SK-N-SH (cell line): ENCODE data around the gene TWF2. TPM values are rescaled to one million over a fixed set of nuclear protein-coding genes. Genes with fewer than 3 reads are reported as not detected.

Experiments
- CTCF ChIA-PET: fragments of 300-600, 350-600 bp; formaldehyde crosslinking; extraction: SDS; loops from one replicate; lab custom pipeline; 2021; lab: Yijun Ruan, JAX
- POLR2A ChIA-PET: fragments of 350-600 bp; sonication (Branson Sonifier 250); formaldehyde crosslinking; extraction: SDS; loops from one replicate; lab custom pipeline; 2020; ENCODE audit warnings: antibody characterized with exemption, inconsistent platforms; lab: Yijun Ruan, JAX
- DNase-seq: peaks from one replicate; pipeline ENCODE4 v3.0.0; 2012
- H2AFZ ChIP-seq: fragments of 200-600 bp; sonication (generic); 2 replicates; pipeline ENCODE4 v1.8.1; 2016; ENCODE audit warnings: antibody characterized with exemption, mild to moderate bottlenecking, low read depth
- H3F3A ChIP-seq: fragments of 200-600 bp; sonication (generic); replicated peaks from 2 replicates; pipeline ENCODE3; 2016; ENCODE audit warnings: antibody characterized with exemption, mild to moderate bottlenecking; ENCODE audit not compliant: insufficient read depth
- H3K27ac ChIP-seq, 2 experiments: fragments of 200-500 bp in 1 of 2; fragments of 200-600 bp in 1 of 2; sonication (Bioruptor generic) in 1 of 2; sonication (generic), shearing (Covaris generic) in 1 of 2; 2 replicates each; pipeline versions ENCODE4 v1.5.1 to v1.6.1; 2014 to 2016; ENCODE audit warnings: low read depth in 2 of 2, inconsistent platforms in 1 of 2, low read length in 1 of 2, mild to moderate bottlenecking in 1 of 2, mixed read lengths in 1 of 2
- H3K27me3 ChIP-seq: fragments of 200-600 bp; sonication (generic), shearing (Covaris generic); 2 replicates; pipeline ENCODE4 v1.6.1; 2016; ENCODE audit warnings: mixed run types; ENCODE audit not compliant: insufficient read depth
- H3K36me3 ChIP-seq, 2 experiments: fragments of 200-500 bp in 1 of 2; fragments of 200-600 bp in 1 of 2; sonication (Bioruptor generic) in 1 of 2; sonication (generic) in 1 of 2; replicated peaks in 1 of 2; 2 replicates each; pipeline versions ENCODE3 to v1.5.1; 2014 to 2016; ENCODE audit warnings: low read length in 1 of 2, mild to moderate bottlenecking in 1 of 2; ENCODE audit not compliant: insufficient read depth in 2 of 2, control insufficient read depth in 1 of 2
- H3K4me1 ChIP-seq, 2 experiments: fragments of 200-500 bp in 1 of 2; fragments of 200-600 bp in 1 of 2; sonication (Bioruptor generic) in 1 of 2; sonication (generic), shearing (Covaris generic) in 1 of 2; 2 replicates each; pipeline versions ENCODE4 v1.5.1 to v1.6.1; 2014 to 2016; ENCODE audit warnings: low read depth in 1 of 2, low read length in 1 of 2, mixed run types in 1 of 2; ENCODE audit not compliant: insufficient read depth in 2 of 2, control insufficient read depth in 1 of 2
- H3K4me2 ChIP-seq: fragments of 200-600 bp; sonication (generic), shearing (Covaris generic); 2 replicates; pipeline ENCODE4 v1.6.1; 2017; ENCODE audit warnings: mixed run types
- H3K4me3 ChIP-seq, 2 experiments: fragments of 200-500 bp in 1 of 2; fragments of 200-600 bp in 1 of 2; sonication (Bioruptor generic) in 1 of 2; sonication (generic), shearing (Covaris generic) in 1 of 2; 2 replicates each; pipeline versions ENCODE4 v1.5.1 to v1.8.1; 2014 to 2016; ENCODE audit warnings: low read depth in 2 of 2, inconsistent platforms in 1 of 2, low read length in 1 of 2, mild to moderate bottlenecking in 1 of 2, mixed read lengths in 1 of 2, moderate library complexity in 1 of 2
- H3K79me2 ChIP-seq: fragments of 200-600 bp; sonication (generic); 2 replicates; pipeline ENCODE4 v1.8.1; 2017; ENCODE audit warnings: mild to moderate bottlenecking; ENCODE audit not compliant: insufficient read depth
- H3K9ac ChIP-seq: fragments of 200-600 bp; sonication (generic); 2 replicates; pipeline ENCODE4 v1.6.1; 2017; ENCODE audit warnings: mixed run types
- H3K9me2 ChIP-seq: fragments of 200-600 bp; sonication (generic); 2 replicates; pipeline ENCODE4 v1.6.1; 2017; ENCODE audit warnings: mixed run types
- H3K9me3 ChIP-seq: fragments of 200-600 bp; sonication (generic); 2 replicates; pipeline ENCODE4 v1.6.1; 2017; ENCODE audit warnings: mixed run types, mild to moderate bottlenecking, moderate library complexity
- H4K20me1 ChIP-seq: fragments of 200-600 bp; sonication (generic); 2 replicates; pipeline ENCODE4 v1.6.1; 2017; ENCODE audit warnings: mild to moderate bottlenecking, mixed run types; ENCODE audit not compliant: insufficient read depth
- CTCF ChIP-seq: fragments of 200-600 bp; sonication (generic); IDR thresholded peaks from 2 replicates; pipeline ENCODE4 v1.6.1; 2017; ENCODE audit warnings: antibody characterized with exemption, mild to moderate bottlenecking, moderate library complexity
- FOXJ3 ChIP-seq: sonication (generic); formaldehyde crosslinking; IDR thresholded peaks from 2 replicates; pipeline ENCODE4 v1.5.1; 2020; ENCODE audit warnings: mild to moderate bottlenecking, missing genetic modification reagents
- FOXM1 ChIP-seq: IDR thresholded peaks from 2 replicates; pipeline ENCODE4 v1.4.0; 2012; ENCODE audit warnings: low read depth, mild to moderate bottlenecking
- GATA2 ChIP-seq: sonication (generic); formaldehyde crosslinking; IDR thresholded peaks from 2 replicates; pipeline ENCODE4 v1.5.0; 2020; ENCODE audit warnings: mild to moderate bottlenecking, missing genetic modification reagents
- JUND ChIP-seq: IDR thresholded peaks from 2 replicates; pipeline ENCODE4 v1.4.0; 2012
- MAX ChIP-seq: IDR thresholded peaks from 2 replicates; pipeline ENCODE4 v1.4.0; 2012; ENCODE audit warnings: low read depth
- NFIC ChIP-seq: IDR thresholded peaks from 2 replicates; pipeline ENCODE4 v1.4.0; 2012; ENCODE audit warnings: borderline replicate concordance
- RCOR1 ChIP-seq: fragments of 150-350 bp; IDR thresholded peaks from 2 replicates; pipeline ENCODE4 v1.6.1; 2017; ENCODE audit warnings: antibody characterized with exemption, low read length
- SIN3A ChIP-seq: IDR thresholded peaks from 2 replicates; pipeline ENCODE4 v1.6.1; 2012; ENCODE audit warnings: low read depth, mild to moderate bottlenecking, low read length, moderate library complexity, borderline replicate concordance
- TEAD4 ChIP-seq: IDR thresholded peaks from 2 replicates; pipeline ENCODE4 v1.4.0; 2012; ENCODE audit warnings: mild to moderate bottlenecking, borderline replicate concordance; ENCODE audit not compliant: insufficient read depth
- USF2 ChIP-seq: fragments of 150-350 bp; IDR thresholded peaks from 2 replicates; pipeline ENCODE4 v1.6.1; 2017; ENCODE audit warnings: antibody characterized with exemption, low read length, low read depth, borderline replicate concordance
- WGBS: methylation state at CpG from one replicate; pipeline ENCODE4 v1.1.6; 2017; ENCODE audit warnings: low lambda C conversion rate; 5-methylcytosine and 5-hydroxymethylcytosine counted together
- polyA plus RNA-seq, 3 experiments: library from polyadenylated mRNA; depleted of rRNA; stranded (reverse); fragments of >200 nt; gene quantifications; 2 replicates each; pipeline ENCODE4 v1.2.3, GENCODE V29; 2012

Gene TWF2
- polyA plus RNA-seq, 1 of the 3 experiments (the other 2 are of a cell fraction), result 188 TPM

- TF ChIP-seq CTCF, result no peak
- no peak for TF ChIP-seq MAX
- TF ChIP-seq SIN3A, result no peak
- no peak for TF ChIP-seq FOXM1
- TF ChIP-seq FOXJ3 (CRISPR knock-in tag), result no peak
- no peak for TF ChIP-seq USF2
- TF ChIP-seq RCOR1, result no peak
- TF ChIP-seq JUND, result no peak
- no peak for TF ChIP-seq NFIC
Observed at GRCh38 chr3:52200981-52201679, 37.8 kb downstream of the TWF2 start (continued).

- peak overlapping the region; percentile 81 for H3K9ac ChIP-seq
- no peaks in the 10 kb centered on the region for H4K20me1 ChIP-seq
- no peaks in the 10 kb centered on the region for H3K9me3 ChIP-seq
- peak overlapping the region in 1 of 2 experiments; percentile 72; a peak in 1 of 4 replicates for H3K27ac ChIP-seq
- POLR2A ChIA-PET, result no interaction called here
- 53% methylated on average over 14 of the region's 14 CpGs for WGBS
- H2AFZ ChIP-seq, result peak overlapping the region; percentile 95; the same call in 1 of the 2 replicates
- H3F3A ChIP-seq, result peaks cover 5% of the 10 kb centered on the region
- H3K4me1 ChIP-seq, result peaks cover 7 to 18% of the 10 kb centered on the region in 2 experiments; a peak in 3 of 4 replicates
- peaks cover 33% of the 10 kb centered on the region for H3K79me2 ChIP-seq
- H3K4me2 ChIP-seq, result peak overlapping the region; percentile 97
- no peaks in the 10 kb centered on the region for H3K9me2 ChIP-seq
- TF ChIP-seq TEAD4, result no peak
- 0 out of 2 replicates have a peak, but pooled peaks have one; percentile 15 for TF ChIP-seq GATA2 (CRISPR knock-in tag)
- DNase-seq, result no peak
- peak overlapping the region; percentile 87 to 98 for H3K4me3 ChIP-seq
- no peaks in the 10 kb centered on the region for H3K27me3 ChIP-seq
- CTCF ChIA-PET, result interaction anchor here (1.0 kb wide), 1 partner anchor 16 kb away, joined by 3 read pairs; no protein-coding TSS in a partner anchor
- peaks cover 30 to 36% of the 10 kb centered on the region in 2 experiments for H3K36me3 ChIP-seq
Observed at GRCh38 chr3:52198643-52199608, 40.0 kb downstream of the TWF2 start.
